MM.1S (cell line): ENCODE results near the gene MCF2L2.

Experiments
- DNase-seq: peaks from one replicate; pipeline ENCODE4 v3.0.0-alpha.2; 2015
- H2AFZ ChIP-seq: fragments of 300-600 bp; sonication (generic); 2 replicates; pipeline ENCODE4 v1.6.0; 2016; ENCODE audit warnings: antibody characterized with exemption, low read length
- H3F3A ChIP-seq: fragments of 300-600 bp; sonication (generic); 2 replicates; pipeline ENCODE4 v1.6.1; 2016; ENCODE audit warnings: mild to moderate bottlenecking, antibody characterized with exemption, low read length, moderate library complexity, mixed read lengths; ENCODE audit not compliant: insufficient read depth
- H3K27ac ChIP-seq: fragments of 300-600 bp; sonication (generic); 2 replicates; pipeline ENCODE4 v1.5.1; 2016; ENCODE audit warnings: mild to moderate bottlenecking, low read length
- H3K27me3 ChIP-seq: fragments of 300-600 bp; sonication (generic); replicated peaks from 2 replicates; pipeline ENCODE4 v1.6.0; 2016; ENCODE audit warnings: low read length; ENCODE audit not compliant: insufficient read depth
- H3K36me3 ChIP-seq: fragments of 300-600 bp; sonication (generic); replicated peaks from 2 replicates; pipeline ENCODE4 v1.6.1; 2016; ENCODE audit warnings: mild to moderate bottlenecking, low read length, mixed read lengths; ENCODE audit not compliant: insufficient read depth
- H3K4me1 ChIP-seq: fragments of 300-600 bp; sonication (generic); 2 replicates; pipeline ENCODE4 v1.6.1; 2016; ENCODE audit warnings: low read length, mixed read lengths
- H3K4me2 ChIP-seq: fragments of 300-600 bp; sonication (generic); 2 replicates; pipeline ENCODE4 v1.6.0; 2016; ENCODE audit warnings: low read depth, low read length
- H3K4me3 ChIP-seq: fragments of 300-600 bp; sonication (generic); 2 replicates; pipeline ENCODE4 v1.5.1; 2016; ENCODE audit warnings: low read length, mixed read lengths
- H3K79me2 ChIP-seq: fragments of 300-600 bp; sonication (generic); 2 replicates; pipeline ENCODE4 v1.6.1; 2016; ENCODE audit warnings: mixed run types, low read length, mixed read lengths
- H3K9ac ChIP-seq: fragments of 300-600 bp; sonication (generic); 2 replicates; pipeline ENCODE4 v1.6.1; 2016; ENCODE audit warnings: low read length, mixed read lengths
- H3K9me2 ChIP-seq: fragments of 300-600 bp; sonication (generic); replicated peaks from 2 replicates; pipeline ENCODE4 v1.6.1; 2016; ENCODE audit warnings: mild to moderate bottlenecking, low read length, mixed read lengths; ENCODE audit not compliant: insufficient read depth
- H3K9me3 ChIP-seq: fragments of 300-600 bp; sonication (generic); replicated peaks from 2 replicates; pipeline ENCODE4 v1.6.1; 2016; ENCODE audit warnings: mild to moderate bottlenecking, low read length, mixed read lengths; ENCODE audit not compliant: insufficient read depth
- H4K20me1 ChIP-seq: fragments of 300-600 bp; sonication (generic); 2 replicates; pipeline ENCODE4 v1.6.1; 2016; ENCODE audit warnings: mild to moderate bottlenecking, low read length, moderate library complexity, mixed read lengths; ENCODE audit not compliant: insufficient read depth
- CTCF ChIP-seq: fragments of 300-600 bp; sonication (generic); IDR thresholded peaks from 2 replicates; pipeline ENCODE4 v1.5.1; 2016; ENCODE audit warnings: antibody characterized with exemption, low read length, mixed read lengths
- EZH2 ChIP-seq: fragments of 300-600 bp; sonication (generic); optimal IDR thresholded peaks from 2 replicates; pipeline ENCODE3; 2017; ENCODE audit warnings: low read depth, mild to moderate bottlenecking, antibody characterized with exemption, low read length, mixed read lengths
- EZH2phosphoT487 ChIP-seq: fragments of 300-600 bp; sonication (generic); IDR thresholded peaks from 2 replicates; pipeline ENCODE4 v1.6.1; 2018; ENCODE audit warnings: antibody characterized with exemption, low read length

MCF2L2 gene

GRCh38 chr3:183163563-183163962, 264.9 kb downstream of the MCF2L2 start:
- no peaks in the 10 kb centered on the region for H3K36me3 ChIP-seq
- no peak overlapping the region for H3K9ac ChIP-seq
- H3K4me2 ChIP-seq: no peak overlapping the region
- no peaks in the 10 kb centered on the region for H4K20me1 ChIP-seq
- H3K4me1 ChIP-seq: peaks cover 14% of the 10 kb centered on the region
- no peak overlapping the region for H3K4me3 ChIP-seq
- DNase-seq: no peak
- no peaks in the 10 kb centered on the region for H3K27me3 ChIP-seq
- H3K9me2 ChIP-seq: no peaks in the 10 kb centered on the region
- TF ChIP-seq CTCF (no peak), EZH2phosphoT487 (no peak), EZH2 (no peak)
- no peak overlapping the region for H2AFZ ChIP-seq
- no peak overlapping the region for H3K27ac ChIP-seq
- no peaks in the 10 kb centered on the region for H3K9me3 ChIP-seq
- peaks cover 12% of the 10 kb centered on the region for H3F3A ChIP-seq
- no peaks in the 10 kb centered on the region for H3K79me2 ChIP-seq

DNA sequence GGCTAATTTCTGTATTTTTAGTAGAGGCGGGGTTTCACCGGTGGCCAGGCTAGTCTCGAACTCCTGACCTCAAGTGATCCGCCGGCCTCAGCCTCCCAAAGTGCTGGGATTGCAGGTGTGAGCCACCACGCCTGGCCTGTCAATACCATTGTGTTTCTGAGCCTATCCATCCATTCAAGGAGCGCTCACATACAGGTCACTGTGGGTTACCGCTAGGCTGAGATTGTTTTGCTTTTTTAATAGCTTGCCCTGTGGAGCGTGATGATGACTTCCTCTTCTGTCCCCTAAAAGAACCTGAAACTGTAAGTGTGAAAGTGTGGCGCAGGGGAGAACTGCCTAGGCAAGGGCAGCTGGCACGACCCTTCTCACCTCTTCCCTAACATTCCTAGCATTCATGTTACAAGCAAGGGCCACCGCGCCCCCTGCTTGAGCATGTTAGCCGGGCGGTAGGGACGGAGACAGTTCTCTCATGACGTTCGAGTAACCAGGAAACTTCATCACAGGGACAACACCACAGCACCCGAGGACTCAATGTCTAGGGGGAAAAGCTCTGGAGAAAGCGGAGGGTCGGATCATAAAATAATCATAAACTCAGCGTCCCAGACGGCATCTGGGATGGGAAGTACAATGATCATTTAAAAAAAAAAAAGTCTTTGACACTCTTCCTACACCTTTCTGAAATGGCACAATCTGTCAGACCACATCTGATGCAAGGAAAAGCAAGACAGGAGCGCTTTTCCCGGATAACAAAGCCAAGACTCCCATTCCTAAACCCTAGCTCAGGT, 266.7 kb downstream of the MCF2L2 start:
- H3K9me2 ChIP-seq: no peaks in the 10 kb centered on the region
- H3K4me1 ChIP-seq: peaks cover 18% of the 10 kb centered on the region
- no peaks in the 10 kb centered on the region for H3K9me3 ChIP-seq
- peak; percentile 71 for DNase-seq
- H2AFZ ChIP-seq: peak overlapping the region; percentile 97
- H3K4me2 ChIP-seq: peak overlapping the region; percentile 99
- TF ChIP-seq CTCF (peak; percentile 23), EZH2 (no peak)
- H3K36me3 ChIP-seq: no peaks in the 10 kb centered on the region
- no peaks in the 10 kb centered on the region for H3K27me3 ChIP-seq
- H3F3A ChIP-seq: peaks cover 12% of the 10 kb centered on the region
- H3K27ac ChIP-seq: peak overlapping the region; percentile 49; the same call in 1 of the 2 replicates
- H3K79me2 ChIP-seq: no peaks in the 10 kb centered on the region
- peak overlapping the region; percentile 79 for H3K4me3 ChIP-seq
- H3K9ac ChIP-seq: peak overlapping the region; percentile 68
- no peaks in the 10 kb centered on the region for H4K20me1 ChIP-seq

DNA sequence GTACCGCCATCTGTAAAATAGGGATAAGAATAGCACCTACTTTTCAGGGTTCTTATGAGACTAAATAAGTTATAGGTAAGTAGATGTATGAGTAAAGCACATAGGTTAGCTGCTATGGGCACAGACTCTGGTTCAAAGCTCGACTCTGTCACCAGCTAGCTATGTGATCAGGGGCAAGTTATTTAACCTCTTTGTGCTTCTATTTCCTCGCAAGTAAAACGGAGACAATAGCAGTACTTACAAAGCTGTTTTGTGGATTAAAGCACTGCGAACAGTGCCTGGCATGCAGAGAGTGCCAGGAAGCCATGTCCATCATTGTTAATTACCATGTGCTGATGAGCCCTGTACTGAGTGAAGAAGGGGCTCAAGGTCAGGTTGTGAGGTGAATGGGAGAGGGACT, 267.8 kb downstream of the MCF2L2 start:
- Histone ChIP-seq H4K20me1 (no peaks in the 10 kb centered on the region), H2AFZ (no peak overlapping the region), H3K36me3 (no peaks in the 10 kb centered on the region), H3K4me2 (no peak overlapping the region), H3K9ac (no peak overlapping the region), H3K9me3 (no peaks in the 10 kb centered on the region), H3F3A (peaks cover 12% of the 10 kb centered on the region), H3K4me3 (no peak overlapping the region), H3K27ac (no peak overlapping the region), H3K9me2 (no peaks in the 10 kb centered on the region), H3K4me1 (peaks cover 18% of the 10 kb centered on the region), H3K79me2 (no peaks in the 10 kb centered on the region), H3K27me3 (no peaks in the 10 kb centered on the region)
- TF ChIP-seq EZH2: no peak
- TF ChIP-seq EZH2phosphoT487: no peak
- TF ChIP-seq CTCF: no peak
- no peak for DNase-seq
